ENCODE data around the gene GJD3. TPM values are rescaled to one million over a fixed set of nuclear protein-coding genes. Genes with fewer than 3 reads are reported as not detected.

Gene GJD3
- total RNA-seq, 4 donors from 2014 or later, result 2.1 TPM; not detected in 3

DNA sequence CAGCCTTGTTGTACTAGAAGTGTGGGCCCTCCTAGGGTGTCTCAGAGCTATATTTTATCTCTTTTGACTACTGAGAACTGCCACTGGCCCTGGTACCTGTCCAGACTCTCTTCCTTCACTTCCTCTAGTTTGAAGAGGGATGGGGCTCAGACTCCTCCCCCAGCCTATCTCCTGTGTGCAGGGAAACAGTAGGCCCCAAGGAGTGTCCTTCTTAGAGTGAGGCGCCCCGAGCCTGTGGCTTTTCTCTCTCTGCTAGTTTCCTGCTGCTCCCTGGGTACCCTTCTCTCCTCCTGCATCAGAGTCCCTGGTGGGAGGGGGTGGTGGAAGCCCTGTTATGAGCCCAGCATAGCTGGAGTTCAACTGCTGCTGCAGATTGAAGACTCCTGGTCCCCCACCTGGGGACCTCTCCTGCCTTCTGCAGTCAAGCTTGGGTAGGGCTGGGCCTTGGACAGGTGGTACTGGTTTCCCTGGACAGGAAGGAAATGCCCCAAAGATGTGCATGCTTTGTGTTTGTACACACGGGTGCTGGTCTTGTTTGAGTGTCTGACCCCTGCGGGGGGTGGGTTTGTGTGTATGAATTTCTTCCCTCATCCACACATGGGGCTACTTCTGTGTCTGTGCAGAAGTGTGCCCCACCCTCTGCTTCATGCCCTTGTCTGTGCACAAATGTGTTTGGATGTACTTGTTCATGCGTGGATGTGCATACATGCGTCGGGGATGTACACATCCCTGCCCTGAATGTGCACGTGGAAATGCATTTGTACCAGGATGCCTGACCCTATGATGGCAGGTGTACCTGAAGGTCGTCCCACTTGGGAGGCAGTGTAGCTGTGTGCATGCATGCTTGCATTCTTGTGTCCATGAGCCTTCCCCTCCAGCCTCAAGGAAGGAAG lies 48.6 kb downstream of the GJD3 start:
- no peaks in the 10 kb centered on the region for H3K9me3 ChIP-seq
- H3K27me3 ChIP-seq, result no peaks in the 10 kb centered on the region
- TF ChIP-seq POLR2A (IDR thresholded peaks at IDR 0.05) (no peak), EP300 (IDR thresholded peaks at IDR 0.05) (no peak), POLR2AphosphoS5 (IDR thresholded peaks at IDR 0.05) (no peak)
- TF ChIP-seq, protein P1, sequence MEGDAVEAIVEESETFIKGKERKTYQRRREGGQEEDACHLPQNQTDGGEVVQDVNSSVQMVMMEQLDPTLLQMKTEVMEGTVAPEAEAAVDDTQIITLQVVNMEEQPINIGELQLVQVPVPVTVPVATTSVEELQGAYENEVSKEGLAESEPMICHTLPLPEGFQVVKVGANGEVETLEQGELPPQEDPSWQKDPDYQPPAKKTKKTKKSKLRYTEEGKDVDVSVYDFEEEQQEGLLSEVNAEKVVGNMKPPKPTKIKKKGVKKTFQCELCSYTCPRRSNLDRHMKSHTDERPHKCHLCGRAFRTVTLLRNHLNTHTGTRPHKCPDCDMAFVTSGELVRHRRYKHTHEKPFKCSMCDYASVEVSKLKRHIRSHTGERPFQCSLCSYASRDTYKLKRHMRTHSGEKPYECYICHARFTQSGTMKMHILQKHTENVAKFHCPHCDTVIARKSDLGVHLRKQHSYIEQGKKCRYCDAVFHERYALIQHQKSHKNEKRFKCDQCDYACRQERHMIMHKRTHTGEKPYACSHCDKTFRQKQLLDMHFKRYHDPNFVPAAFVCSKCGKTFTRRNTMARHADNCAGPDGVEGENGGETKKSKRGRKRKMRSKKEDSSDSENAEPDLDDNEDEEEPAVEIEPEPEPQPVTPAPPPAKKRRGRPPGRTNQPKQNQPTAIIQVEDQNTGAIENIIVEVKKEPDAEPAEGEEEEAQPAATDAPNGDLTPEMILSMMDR (IDR thresholded peaks at IDR 0.05), result no peak
- H3K36me3 ChIP-seq, result no peaks in the 10 kb centered on the region
- WGBS, result 54% methylated on average over 9 of the region's 9 CpGs
- H3K27ac ChIP-seq, result peak overlapping the region; percentile 96
- H3K4me3 ChIP-seq, result peak overlapping the region; percentile 95
- DNase-seq (ENCODE audit: low spot score in 2 of 2), result peak; percentile 60 to 66
- peaks cover 94% of the 10 kb centered on the region for H3K4me1 ChIP-seq

DNA sequence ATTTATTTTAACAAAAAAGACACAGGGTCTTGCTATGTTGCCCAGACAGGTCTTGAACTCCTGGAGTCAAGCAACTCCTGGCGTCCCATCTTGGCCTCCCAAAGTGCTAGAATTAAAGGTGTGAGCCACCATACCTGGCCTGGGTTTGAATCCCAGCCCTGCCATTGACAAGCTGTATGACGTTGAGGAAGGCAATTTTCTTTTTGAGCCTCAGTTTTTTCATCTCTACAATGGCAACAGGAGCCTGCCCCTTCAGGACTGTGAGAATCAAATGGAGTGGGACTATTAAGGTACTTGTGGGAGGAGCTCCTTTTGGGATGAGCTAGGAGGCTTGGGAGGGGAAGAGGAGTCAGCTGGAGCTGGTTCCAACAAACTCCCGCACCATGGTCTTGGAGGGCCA lies 49.3 kb downstream of the GJD3 start:
- Histone ChIP-seq H3K9me3 (no peaks in the 10 kb centered on the region), H3K4me3 (no peak overlapping the region), H3K36me3 (no peaks in the 10 kb centered on the region), H3K4me1 (peaks cover 94% of the 10 kb centered on the region), H3K27ac (peak overlapping the region; percentile 48), H3K27me3 (no peaks in the 10 kb centered on the region)
- 85% methylated on average over 3 of the region's 3 CpGs for WGBS
- TF ChIP-seq EP300 (IDR thresholded peaks at IDR 0.05) (no peak), POLR2AphosphoS5 (IDR thresholded peaks at IDR 0.05) (no peak), POLR2A (IDR thresholded peaks at IDR 0.05) (no peak)
- TF ChIP-seq, protein P1 (IDR thresholded peaks at IDR 0.05), result no peak
- DNase-seq (ENCODE audit: low spot score in 2 of 2), result peak; percentile 20 to 31

DNA sequence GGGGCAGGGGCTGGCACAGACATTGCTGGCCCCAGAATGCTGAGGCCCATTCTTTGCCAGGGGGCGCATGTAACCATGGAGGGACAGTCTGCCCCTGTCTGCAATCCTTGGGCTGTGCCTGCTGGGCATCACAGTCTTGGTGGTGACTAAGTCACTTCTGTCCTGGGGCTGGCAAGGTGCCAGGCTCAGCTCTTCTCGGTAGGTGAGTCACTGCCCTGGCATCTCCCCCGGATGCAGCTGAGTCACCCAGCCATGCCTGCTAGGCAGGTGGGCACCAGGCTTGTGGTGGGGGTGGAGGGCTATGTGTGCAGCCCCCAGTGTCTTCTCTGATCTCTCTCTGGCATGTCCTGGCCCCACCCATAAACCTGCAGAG lies 50.0 kb downstream of the GJD3 start:
- TF ChIP-seq POLR2AphosphoS5 (IDR thresholded peaks at IDR 0.05), result peak; percentile 37 to 89 (median 68)
- TF ChIP-seq POLR2A (IDR thresholded peaks at IDR 0.05), result no peak
- peak; percentile 93 to 95 for DNase-seq (ENCODE audit: low spot score in 2 of 2)
- H3K4me1 ChIP-seq, result peaks cover 94% of the 10 kb centered on the region
- no peaks in the 10 kb centered on the region for H3K36me3 ChIP-seq
- no peaks in the 10 kb centered on the region for H3K9me3 ChIP-seq
- H3K27ac ChIP-seq, result peak overlapping the region; percentile 48
- WGBS, result 17% methylated on average over 3 of the region's 3 CpGs
- no peak overlapping the region for H3K4me3 ChIP-seq
- H3K27me3 ChIP-seq, result no peaks in the 10 kb centered on the region

DNA sequence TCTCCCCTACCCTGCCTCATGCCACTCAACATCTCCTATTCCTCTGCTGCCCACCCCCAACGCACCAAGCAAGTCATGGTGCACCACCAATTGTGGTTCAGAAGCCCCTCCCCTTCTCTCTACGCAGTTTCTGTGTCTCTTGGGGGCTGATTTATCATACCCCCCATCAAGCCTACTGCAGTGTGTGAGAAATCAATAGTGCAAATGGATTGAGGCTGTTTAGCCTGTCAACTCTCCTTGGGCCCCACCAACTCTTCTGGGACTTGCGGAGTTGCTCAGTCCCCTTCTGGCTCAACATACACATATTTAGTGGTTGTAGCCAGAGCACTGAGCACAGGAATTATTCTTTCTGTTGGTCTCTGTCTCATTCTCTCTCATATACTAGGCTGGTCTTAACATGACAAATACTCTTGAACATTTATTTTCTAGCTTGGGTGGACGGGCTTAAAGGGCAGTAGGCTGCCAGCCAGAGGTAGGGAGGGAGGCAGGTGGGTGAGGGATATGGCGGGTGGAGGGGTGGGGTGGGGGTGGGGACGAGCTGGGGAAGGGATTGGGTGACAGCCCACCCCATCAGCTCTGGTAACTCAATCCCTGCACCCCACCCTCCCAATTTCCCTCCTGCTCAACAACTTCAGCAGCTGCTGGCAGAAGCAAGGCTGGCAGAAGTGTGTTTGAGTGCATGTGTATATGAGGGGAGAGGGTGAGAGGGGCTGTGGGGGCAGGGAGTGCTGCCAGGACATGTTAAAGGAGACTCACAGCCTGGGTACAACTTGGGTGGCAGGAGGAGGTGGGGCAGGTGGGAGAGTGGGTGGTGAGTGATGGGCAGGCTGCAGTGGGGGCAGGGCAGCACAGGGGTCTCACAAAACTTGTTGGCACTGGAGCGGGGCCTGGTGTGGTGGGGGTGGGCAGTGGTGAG lies 50.6 kb downstream of the GJD3 start:
- no peaks in the 10 kb centered on the region for H3K9me3 ChIP-seq
- H3K36me3 ChIP-seq, result no peaks in the 10 kb centered on the region
- H3K4me3 ChIP-seq, result no peak overlapping the region
- 55% methylated on average over 7 of the region's 7 CpGs for WGBS
- peaks cover 94% of the 10 kb centered on the region for H3K4me1 ChIP-seq
- DNase-seq (ENCODE audit: low spot score in 2 of 2), result peak in 1 of 2 donors; percentile 44
- H3K27ac ChIP-seq, result peak overlapping the region; percentile 48
- TF ChIP-seq, protein P1 (IDR thresholded peaks at IDR 0.05), result no peak
- TF ChIP-seq EP300 (IDR thresholded peaks at IDR 0.05), result no peak
- no peak for TF ChIP-seq POLR2A (IDR thresholded peaks at IDR 0.05)
- no peak for TF ChIP-seq POLR2AphosphoS5 (IDR thresholded peaks at IDR 0.05)
- no peaks in the 10 kb centered on the region for H3K27me3 ChIP-seq

Other genes starting within 250 kb of the GJD3 start
- 100 to 1,000 TPM in 1 of 4 donors, 10 to 100 TPM in 3; 69.3 to 166 (median 86.9) TPM for gene MSL1, start 242.8 kb downstream of the GJD3 start, total RNA-seq
- 10 to 100 TPM; 42.9 to 92.5 (median 61.2) TPM for gene CASC3, start 224.2 kb downstream of the GJD3 start, total RNA-seq
- gene RAPGEFL1, start 187.3 kb downstream of the GJD3 start, total RNA-seq, result 100 to 1,000 TPM; 221 to 547 (median 297) TPM
- gene WIPF2, start 145.4 kb downstream of the GJD3 start, total RNA-seq, result 10 to 100 TPM; 18.2 to 25.5 (median 21.6) TPM
- 1 to 10 TPM; 2.7 to 5.3 (median 3.3) TPM for gene CDC6, start 76.9 kb downstream of the GJD3 start, total RNA-seq
- 10 to 100 TPM; 19.4 to 32.1 (median 28.3) TPM for gene RARA, start 55.6 kb downstream of the GJD3 start, total RNA-seq
- gene TOP2A, start 53.2 kb upstream of the GJD3 start, total RNA-seq, result 10 to 100 TPM in 3 of 4 donors, 1 to 10 TPM in 1; 8.1 to 45.2 (median 22.2) TPM
- gene IGFBP4, start 78.7 kb upstream of the GJD3 start, total RNA-seq, result 10 to 100 TPM; 45.0 to 88.8 (median 74.6) TPM
- 1,000 to 10,000 TPM in 2 of 4 donors, 100 to 1,000 TPM in 2; 730 to 1,745 (median 1,078) TPM for gene TNS4, start 136.9 kb upstream of the GJD3 start, total RNA-seq
- 1 to 10 TPM in 1 of 4 donors, not detected in 3; 1.2 TPM for gene CCR7, start 200.7 kb upstream of the GJD3 start, total RNA-seq

Measured in suprapubic skin (tissue), 4 donors.